IMR-90 (cell line): ENCODE measurements around the gene GLCCI1.

Experiments
- BHLHE40 ChIP-seq: fragments of 150-350 bp; IDR thresholded peaks from 2 replicates; pipeline ENCODE4 v1.6.1; 2016; ENCODE audit warnings: mild to moderate bottlenecking, low read depth, low read length
- CEBPB ChIP-seq: IDR thresholded peaks from 2 replicates; pipeline ENCODE4 v1.6.1; 2012; ENCODE audit warnings: low read depth, low read length, improper control_type of control experiment
- CHD1 ChIP-seq: IDR thresholded peaks from 2 replicates; pipeline ENCODE4 v1.6.1; 2012; ENCODE audit warnings: low read depth, low read length, improper control_type of control experiment
- ELK1 ChIP-seq: fragments of 150-350 bp; IDR thresholded peaks from 2 replicates; pipeline ENCODE4 v1.6.1; 2016; ENCODE audit warnings: low read depth, mild to moderate bottlenecking, low read length, moderate library complexity, borderline replicate concordance
- POLR2A ChIP-seq: IDR thresholded peaks from 2 replicates; pipeline ENCODE4 v1.6.1; 2012; ENCODE audit warnings: mild to moderate bottlenecking, low read depth, low read length
- RAD21 ChIP-seq: IDR thresholded peaks from 2 replicates; pipeline ENCODE4 v1.6.1; 2012; ENCODE audit warnings: low read length, improper control_type of control experiment
- USF2 ChIP-seq: fragments of 150-350 bp; IDR thresholded peaks from 2 replicates; pipeline ENCODE4 v1.6.1; 2017; ENCODE audit warnings: mild to moderate bottlenecking, antibody characterized with exemption, low read length, low read depth
- TF ChIP-seq, protein P1 (sequence below): conservative IDR thresholded peaks from 2 replicates; pipeline ENCODE4 v1.5.1; 2012; ENCODE audit warnings: mild to moderate bottlenecking, low read depth, low read length, improper control_type of control experiment

- TF ChIP-seq, protein P1, sequence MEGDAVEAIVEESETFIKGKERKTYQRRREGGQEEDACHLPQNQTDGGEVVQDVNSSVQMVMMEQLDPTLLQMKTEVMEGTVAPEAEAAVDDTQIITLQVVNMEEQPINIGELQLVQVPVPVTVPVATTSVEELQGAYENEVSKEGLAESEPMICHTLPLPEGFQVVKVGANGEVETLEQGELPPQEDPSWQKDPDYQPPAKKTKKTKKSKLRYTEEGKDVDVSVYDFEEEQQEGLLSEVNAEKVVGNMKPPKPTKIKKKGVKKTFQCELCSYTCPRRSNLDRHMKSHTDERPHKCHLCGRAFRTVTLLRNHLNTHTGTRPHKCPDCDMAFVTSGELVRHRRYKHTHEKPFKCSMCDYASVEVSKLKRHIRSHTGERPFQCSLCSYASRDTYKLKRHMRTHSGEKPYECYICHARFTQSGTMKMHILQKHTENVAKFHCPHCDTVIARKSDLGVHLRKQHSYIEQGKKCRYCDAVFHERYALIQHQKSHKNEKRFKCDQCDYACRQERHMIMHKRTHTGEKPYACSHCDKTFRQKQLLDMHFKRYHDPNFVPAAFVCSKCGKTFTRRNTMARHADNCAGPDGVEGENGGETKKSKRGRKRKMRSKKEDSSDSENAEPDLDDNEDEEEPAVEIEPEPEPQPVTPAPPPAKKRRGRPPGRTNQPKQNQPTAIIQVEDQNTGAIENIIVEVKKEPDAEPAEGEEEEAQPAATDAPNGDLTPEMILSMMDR, result no peak
- TF ChIP-seq ELK1 (no peak), CHD1 (no peak), POLR2A (no peak), RAD21 (no peak), CEBPB (no peak), BHLHE40 (no peak), USF2 (no peak)
These were observed 15.8 kb downstream of the GLCCI1 start for GRCh38 chr7:7984424-7984823.
